SK-N-SH (cell line): ENCODE measurements around the gene CCND2. TPM values are rescaled to one million over a fixed set of nuclear protein-coding genes. Genes with fewer than 3 reads are reported as not detected.

Experiments
- CTCF ChIA-PET: fragments of 300-600, 350-600 bp; formaldehyde crosslinking; extraction: SDS; loops from one replicate; lab custom pipeline; 2021; lab: Yijun Ruan, JAX
- POLR2A ChIA-PET: fragments of 350-600 bp; sonication (Branson Sonifier 250); formaldehyde crosslinking; extraction: SDS; loops from one replicate; lab custom pipeline; 2020; ENCODE audit warnings: antibody characterized with exemption, inconsistent platforms; lab: Yijun Ruan, JAX
- DNase-seq: peaks from one replicate; pipeline ENCODE4 v3.0.0; 2012
- H2AFZ ChIP-seq: fragments of 200-600 bp; sonication (generic); 2 replicates; pipeline ENCODE4 v1.8.1; 2016; ENCODE audit warnings: antibody characterized with exemption, mild to moderate bottlenecking, low read depth
- H3F3A ChIP-seq: fragments of 200-600 bp; sonication (generic); replicated peaks from 2 replicates; pipeline ENCODE3; 2016; ENCODE audit warnings: antibody characterized with exemption, mild to moderate bottlenecking; ENCODE audit not compliant: insufficient read depth
- H3K27ac ChIP-seq, 2 experiments: fragments of 200-500 bp in 1 of 2; fragments of 200-600 bp in 1 of 2; sonication (Bioruptor generic) in 1 of 2; sonication (generic), shearing (Covaris generic) in 1 of 2; 2 replicates each; pipeline versions ENCODE4 v1.5.1 to v1.6.1; 2014 to 2016; ENCODE audit warnings: low read depth in 2 of 2, inconsistent platforms in 1 of 2, low read length in 1 of 2, mild to moderate bottlenecking in 1 of 2, mixed read lengths in 1 of 2
- H3K27me3 ChIP-seq: fragments of 200-600 bp; sonication (generic), shearing (Covaris generic); 2 replicates; pipeline ENCODE4 v1.6.1; 2016; ENCODE audit warnings: mixed run types; ENCODE audit not compliant: insufficient read depth
- H3K36me3 ChIP-seq, 2 experiments: fragments of 200-500 bp in 1 of 2; fragments of 200-600 bp in 1 of 2; sonication (Bioruptor generic) in 1 of 2; sonication (generic) in 1 of 2; replicated peaks in 1 of 2; 2 replicates each; pipeline versions ENCODE3 to v1.5.1; 2014 to 2016; ENCODE audit warnings: low read length in 1 of 2, mild to moderate bottlenecking in 1 of 2; ENCODE audit not compliant: insufficient read depth in 2 of 2, control insufficient read depth in 1 of 2
- H3K4me1 ChIP-seq, 2 experiments: fragments of 200-500 bp in 1 of 2; fragments of 200-600 bp in 1 of 2; sonication (Bioruptor generic) in 1 of 2; sonication (generic), shearing (Covaris generic) in 1 of 2; 2 replicates each; pipeline versions ENCODE4 v1.5.1 to v1.6.1; 2014 to 2016; ENCODE audit warnings: low read depth in 1 of 2, low read length in 1 of 2, mixed run types in 1 of 2; ENCODE audit not compliant: insufficient read depth in 2 of 2, control insufficient read depth in 1 of 2
- H3K4me2 ChIP-seq: fragments of 200-600 bp; sonication (generic), shearing (Covaris generic); 2 replicates; pipeline ENCODE4 v1.6.1; 2017; ENCODE audit warnings: mixed run types
- H3K4me3 ChIP-seq, 2 experiments: fragments of 200-500 bp in 1 of 2; fragments of 200-600 bp in 1 of 2; sonication (Bioruptor generic) in 1 of 2; sonication (generic), shearing (Covaris generic) in 1 of 2; 2 replicates each; pipeline versions ENCODE4 v1.5.1 to v1.8.1; 2014 to 2016; ENCODE audit warnings: low read depth in 2 of 2, inconsistent platforms in 1 of 2, low read length in 1 of 2, mild to moderate bottlenecking in 1 of 2, mixed read lengths in 1 of 2, moderate library complexity in 1 of 2
- H3K79me2 ChIP-seq: fragments of 200-600 bp; sonication (generic); 2 replicates; pipeline ENCODE4 v1.8.1; 2017; ENCODE audit warnings: mild to moderate bottlenecking; ENCODE audit not compliant: insufficient read depth
- H3K9ac ChIP-seq: fragments of 200-600 bp; sonication (generic); 2 replicates; pipeline ENCODE4 v1.6.1; 2017; ENCODE audit warnings: mixed run types
- H3K9me2 ChIP-seq: fragments of 200-600 bp; sonication (generic); 2 replicates; pipeline ENCODE4 v1.6.1; 2017; ENCODE audit warnings: mixed run types
- H3K9me3 ChIP-seq: fragments of 200-600 bp; sonication (generic); 2 replicates; pipeline ENCODE4 v1.6.1; 2017; ENCODE audit warnings: mixed run types, mild to moderate bottlenecking, moderate library complexity
- H4K20me1 ChIP-seq: fragments of 200-600 bp; sonication (generic); 2 replicates; pipeline ENCODE4 v1.6.1; 2017; ENCODE audit warnings: mild to moderate bottlenecking, mixed run types; ENCODE audit not compliant: insufficient read depth
- CHD2 ChIP-seq: fragments of 150-350 bp; IDR thresholded peaks from 2 replicates; pipeline ENCODE4 v1.6.1; 2018; ENCODE audit warnings: low read length; ENCODE audit not compliant: partially characterized antibody
- FOXM1 ChIP-seq: IDR thresholded peaks from 2 replicates; pipeline ENCODE4 v1.4.0; 2012; ENCODE audit warnings: low read depth, mild to moderate bottlenecking
- GABPA ChIP-seq: IDR thresholded peaks from 2 replicates; pipeline ENCODE4 v1.4.0; 2012; ENCODE audit warnings: low read depth, mild to moderate bottlenecking
- NFIC ChIP-seq: IDR thresholded peaks from 2 replicates; pipeline ENCODE4 v1.4.0; 2012; ENCODE audit warnings: borderline replicate concordance
- POLR2AphosphoS5 ChIP-seq: IDR thresholded peaks from 2 replicates; pipeline ENCODE4 v1.6.1; 2012; ENCODE audit warnings: low read depth, low read length
- RAD21 ChIP-seq: IDR thresholded peaks from 2 replicates; pipeline ENCODE4 v1.6.1; 2012; ENCODE audit warnings: mild to moderate bottlenecking, low read length
- SMC3 ChIP-seq: IDR thresholded peaks from 2 replicates; pipeline ENCODE4 v1.6.1; 2012; ENCODE audit warnings: low read depth, low read length, improper control_type of control experiment
- TCF12 ChIP-seq: IDR thresholded peaks from 2 replicates; pipeline ENCODE4 v1.4.0; 2012
- TEAD4 ChIP-seq: IDR thresholded peaks from 2 replicates; pipeline ENCODE4 v1.4.0; 2012; ENCODE audit warnings: mild to moderate bottlenecking, borderline replicate concordance; ENCODE audit not compliant: insufficient read depth
- YY1 ChIP-seq: IDR thresholded peaks from 2 replicates; pipeline ENCODE4 v1.4.0; 2012; ENCODE audit warnings: low read depth, mild to moderate bottlenecking
- WGBS: methylation state at CpG from one replicate; pipeline ENCODE4 v1.1.6; 2017; ENCODE audit warnings: low lambda C conversion rate; 5-methylcytosine and 5-hydroxymethylcytosine counted together
- polyA plus RNA-seq, 3 experiments: library from polyadenylated mRNA; depleted of rRNA; stranded (reverse); fragments of >200 nt; gene quantifications; 2 replicates each; pipeline ENCODE4 v1.2.3, GENCODE V29; 2012
- TF ChIP-seq, protein P1 (sequence below): fragments of 200-600 bp; sonication (generic); IDR thresholded peaks from 2 replicates; pipeline ENCODE4 v1.6.1; 2017; ENCODE audit warnings: antibody characterized with exemption, mild to moderate bottlenecking, moderate library complexity
- TF ChIP-seq, protein P2 (sequence below): IDR thresholded peaks from 2 replicates; pipeline ENCODE4 v1.6.1; 2012; ENCODE audit warnings: mild to moderate bottlenecking, low read depth, low read length, moderate library complexity

Gene CCND2
- polyA plus RNA-seq, 1 of the 3 experiments (the other 2 are of a cell fraction) = not detected

DNA sequence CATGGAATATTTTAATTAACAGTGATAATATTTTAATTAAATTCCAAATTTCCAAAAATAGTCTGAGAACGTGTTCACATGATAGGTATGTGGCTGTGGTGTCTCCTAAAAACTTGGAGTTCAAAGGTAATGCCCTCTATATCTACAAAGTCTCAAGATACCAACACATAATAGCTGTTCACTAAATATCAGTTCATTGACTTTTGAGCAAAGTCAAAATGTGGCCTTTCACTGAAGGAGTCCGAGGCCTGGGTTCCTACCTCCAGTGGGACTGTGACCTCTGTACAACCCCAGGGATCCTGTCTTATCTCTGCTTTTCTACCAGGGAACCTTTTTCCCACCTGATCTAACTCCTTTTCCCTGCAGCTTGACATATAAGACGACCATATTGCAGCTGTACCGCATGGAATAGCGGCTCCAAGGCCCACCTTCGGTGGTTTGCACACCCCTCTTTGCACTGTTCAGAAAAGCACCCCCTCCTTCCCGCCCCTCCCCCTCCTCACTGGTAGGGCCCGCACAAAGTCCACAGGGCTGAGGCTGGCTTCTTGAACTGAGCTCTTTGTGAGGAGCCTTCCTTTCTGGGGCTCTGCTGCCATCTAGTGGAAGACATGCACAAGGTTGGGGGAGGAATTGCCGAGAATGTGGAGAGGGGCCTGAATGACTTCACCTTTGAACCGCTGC, 3.1 kb downstream of the CCND2 start:
- Histone ChIP-seq H3K4me2 (no peak overlapping the region), H3K27me3 (peaks cover 97% of the 10 kb centered on the region), H3K4me3 (no peak overlapping the region; a peak in 1 of 4 replicates), H3F3A (peaks cover 4% of the 10 kb centered on the region), H2AFZ (no peak overlapping the region), H4K20me1 (no peaks in the 10 kb centered on the region), H3K9me2 (no peaks in the 10 kb centered on the region), H3K36me3 (no peaks in the 10 kb centered on the region), H3K9ac (no peak overlapping the region), H3K27ac (no peak overlapping the region), H3K4me1 (peaks cover 0 to 4% of the 10 kb centered on the region in 2 experiments; a peak in 2 of 4 replicates), H3K9me3 (no peaks in the 10 kb centered on the region), H3K79me2 (no peaks in the 10 kb centered on the region)
- CTCF ChIA-PET = interaction anchor here (0.6 to 6.5 kb wide), 79 partner anchors 9 to 1108 kb away, joined by 3 to 193 read pairs (median 4); partner anchors contain the start of gene PARP11
- peak; percentile 84 for DNase-seq
- 1% methylated on average over 10 of the region's 10 CpGs for WGBS
- POLR2A ChIA-PET = interaction anchor here (1.3 kb wide), 1 partner anchor 392 kb away, joined by 3 read pairs; no protein-coding TSS in a partner anchor
- TF ChIP-seq TCF12 (no peak), RAD21 (peak; percentile 89), SMC3 (peak; percentile 71), TEAD4 (peak; percentile 57; the same call in 1 of the 2 replicates), NFIC (peak; percentile 61)
- TF ChIP-seq, protein P1, sequence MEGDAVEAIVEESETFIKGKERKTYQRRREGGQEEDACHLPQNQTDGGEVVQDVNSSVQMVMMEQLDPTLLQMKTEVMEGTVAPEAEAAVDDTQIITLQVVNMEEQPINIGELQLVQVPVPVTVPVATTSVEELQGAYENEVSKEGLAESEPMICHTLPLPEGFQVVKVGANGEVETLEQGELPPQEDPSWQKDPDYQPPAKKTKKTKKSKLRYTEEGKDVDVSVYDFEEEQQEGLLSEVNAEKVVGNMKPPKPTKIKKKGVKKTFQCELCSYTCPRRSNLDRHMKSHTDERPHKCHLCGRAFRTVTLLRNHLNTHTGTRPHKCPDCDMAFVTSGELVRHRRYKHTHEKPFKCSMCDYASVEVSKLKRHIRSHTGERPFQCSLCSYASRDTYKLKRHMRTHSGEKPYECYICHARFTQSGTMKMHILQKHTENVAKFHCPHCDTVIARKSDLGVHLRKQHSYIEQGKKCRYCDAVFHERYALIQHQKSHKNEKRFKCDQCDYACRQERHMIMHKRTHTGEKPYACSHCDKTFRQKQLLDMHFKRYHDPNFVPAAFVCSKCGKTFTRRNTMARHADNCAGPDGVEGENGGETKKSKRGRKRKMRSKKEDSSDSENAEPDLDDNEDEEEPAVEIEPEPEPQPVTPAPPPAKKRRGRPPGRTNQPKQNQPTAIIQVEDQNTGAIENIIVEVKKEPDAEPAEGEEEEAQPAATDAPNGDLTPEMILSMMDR = peak; percentile 91

DNA sequence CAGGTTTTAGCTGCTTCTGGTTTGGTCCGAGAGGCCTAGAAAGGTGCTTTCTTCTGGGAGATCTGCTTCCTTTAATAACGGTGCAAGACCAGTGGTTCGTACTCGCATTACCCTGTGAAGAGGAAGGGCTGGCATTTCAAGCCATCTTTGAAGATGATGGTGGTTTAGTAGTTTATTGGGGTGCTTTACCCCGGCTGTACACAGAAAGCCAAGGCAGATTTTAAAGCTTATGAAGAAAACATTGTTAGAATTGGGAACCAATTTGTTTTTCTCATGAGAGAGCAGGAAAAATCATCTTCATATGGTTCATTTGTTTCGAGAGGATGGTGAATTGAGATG, 3.6 kb downstream of the CCND2 start:
- Histone ChIP-seq H3K36me3 (no peaks in the 10 kb centered on the region), H3K9ac (no peak overlapping the region), H3K9me3 (no peaks in the 10 kb centered on the region), H3K79me2 (no peaks in the 10 kb centered on the region), H2AFZ (no peak overlapping the region), H3K4me2 (no peak overlapping the region), H4K20me1 (no peaks in the 10 kb centered on the region), H3F3A (peaks cover 4% of the 10 kb centered on the region), H3K4me1 (peaks cover 0 to 4% of the 10 kb centered on the region in 2 experiments; a peak in 2 of 4 replicates), H3K4me3 (no peak overlapping the region; a peak in 1 of 4 replicates), H3K27me3 (peaks cover 94% of the 10 kb centered on the region), H3K9me2 (no peaks in the 10 kb centered on the region), H3K27ac (no peak overlapping the region)
- no peak for TF ChIP-seq POLR2AphosphoS5
- no peak for TF ChIP-seq FOXM1
- no peak for TF ChIP-seq GABPA
- TF ChIP-seq, protein P2, sequence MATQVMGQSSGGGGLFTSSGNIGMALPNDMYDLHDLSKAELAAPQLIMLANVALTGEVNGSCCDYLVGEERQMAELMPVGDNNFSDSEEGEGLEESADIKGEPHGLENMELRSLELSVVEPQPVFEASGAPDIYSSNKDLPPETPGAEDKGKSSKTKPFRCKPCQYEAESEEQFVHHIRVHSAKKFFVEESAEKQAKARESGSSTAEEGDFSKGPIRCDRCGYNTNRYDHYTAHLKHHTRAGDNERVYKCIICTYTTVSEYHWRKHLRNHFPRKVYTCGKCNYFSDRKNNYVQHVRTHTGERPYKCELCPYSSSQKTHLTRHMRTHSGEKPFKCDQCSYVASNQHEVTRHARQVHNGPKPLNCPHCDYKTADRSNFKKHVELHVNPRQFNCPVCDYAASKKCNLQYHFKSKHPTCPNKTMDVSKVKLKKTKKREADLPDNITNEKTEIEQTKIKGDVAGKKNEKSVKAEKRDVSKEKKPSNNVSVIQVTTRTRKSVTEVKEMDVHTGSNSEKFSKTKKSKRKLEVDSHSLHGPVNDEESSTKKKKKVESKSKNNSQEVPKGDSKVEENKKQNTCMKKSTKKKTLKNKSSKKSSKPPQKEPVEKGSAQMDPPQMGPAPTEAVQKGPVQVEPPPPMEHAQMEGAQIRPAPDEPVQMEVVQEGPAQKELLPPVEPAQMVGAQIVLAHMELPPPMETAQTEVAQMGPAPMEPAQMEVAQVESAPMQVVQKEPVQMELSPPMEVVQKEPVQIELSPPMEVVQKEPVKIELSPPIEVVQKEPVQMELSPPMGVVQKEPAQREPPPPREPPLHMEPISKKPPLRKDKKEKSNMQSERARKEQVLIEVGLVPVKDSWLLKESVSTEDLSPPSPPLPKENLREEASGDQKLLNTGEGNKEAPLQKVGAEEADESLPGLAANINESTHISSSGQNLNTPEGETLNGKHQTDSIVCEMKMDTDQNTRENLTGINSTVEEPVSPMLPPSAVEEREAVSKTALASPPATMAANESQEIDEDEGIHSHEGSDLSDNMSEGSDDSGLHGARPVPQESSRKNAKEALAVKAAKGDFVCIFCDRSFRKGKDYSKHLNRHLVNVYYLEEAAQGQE = 0 out of 2 replicates have a peak, but pooled peaks have one; percentile 7
- no peak for TF ChIP-seq CHD2
- TF ChIP-seq YY1 = no peak
- 16% methylated on average over 6 of the region's 6 CpGs for WGBS
- no peak for DNase-seq
- CTCF ChIA-PET = interaction anchor here (0.6 to 6.5 kb wide), 70 partner anchors 9 to 1108 kb away, joined by 3 to 193 read pairs (median 4); partner anchors contain the start of gene PARP11
- POLR2A ChIA-PET = interaction anchor here (1.3 kb wide), 1 partner anchor 393 kb away, joined by 3 read pairs; no protein-coding TSS in a partner anchor
